HG03159 (cell line): ENCODE results near the gene EIF5A2.

ENCODE experiments used
- ATAC-seq: cut with Tn5 transposase; IDR thresholded peaks from one replicate; pipeline ENCODE4 v1.9.1; 2021; ENCODE audit warnings: mild to moderate bottlenecking, moderate library complexity; ENCODE audit not compliant: unreplicated experiment

EIF5A2 gene

DNA sequence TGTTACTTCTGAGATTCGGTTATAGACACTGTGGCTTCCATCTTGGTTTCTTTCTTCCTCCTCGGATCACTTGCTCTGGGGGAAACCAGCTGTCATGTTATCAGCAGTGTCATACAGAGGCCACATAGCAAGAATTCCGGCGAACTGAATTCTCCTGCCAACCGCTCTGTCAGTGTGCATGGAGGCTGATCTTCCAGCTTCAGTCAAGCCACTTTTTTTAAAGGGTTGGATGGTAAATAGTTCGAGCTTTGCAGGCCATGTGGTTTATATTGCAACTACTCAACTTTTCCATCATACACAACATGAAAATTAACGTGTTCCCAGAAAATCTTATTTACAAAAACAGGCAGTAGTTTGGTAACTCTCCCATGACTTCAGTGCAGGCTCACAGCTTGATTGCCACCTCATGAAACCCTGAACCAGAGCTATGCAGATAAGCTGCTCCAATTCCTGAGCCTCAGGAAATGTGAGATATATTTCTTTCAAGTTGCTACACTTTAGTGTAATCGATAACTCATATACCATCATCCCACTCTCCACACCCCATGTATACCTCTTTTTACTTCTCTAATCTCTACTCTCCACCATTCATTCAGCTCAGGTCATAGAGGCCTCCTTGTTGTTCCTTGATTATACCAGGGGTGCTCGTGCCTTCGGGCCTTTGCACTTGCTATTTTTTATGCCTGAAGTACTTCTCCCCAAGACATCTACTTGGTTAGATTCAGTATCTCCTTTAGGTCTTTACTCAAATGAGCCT lies 45.6 kb downstream of the EIF5A2 start:
- no peak for ATAC-seq

DNA sequence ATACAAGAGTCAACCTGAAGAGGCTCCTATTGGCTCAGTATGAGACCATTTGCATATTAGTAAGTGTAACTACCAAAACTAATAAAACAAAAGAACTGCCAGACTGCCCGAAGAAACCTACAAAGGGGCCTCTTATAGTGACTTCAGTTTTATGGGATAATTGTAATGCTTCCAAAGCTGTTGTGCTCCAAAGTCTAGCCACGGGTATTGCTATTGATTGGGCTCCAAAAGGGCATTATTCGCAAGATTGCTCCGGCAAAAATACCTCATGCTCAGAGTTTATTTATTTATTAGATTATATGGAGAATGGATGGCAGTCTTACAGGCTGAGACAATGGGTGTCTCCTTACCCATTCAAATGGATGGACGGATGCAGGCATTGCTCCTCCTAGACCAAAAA lies 49.8 kb downstream of the EIF5A2 start:
- ATAC-seq, result no peak

DNA sequence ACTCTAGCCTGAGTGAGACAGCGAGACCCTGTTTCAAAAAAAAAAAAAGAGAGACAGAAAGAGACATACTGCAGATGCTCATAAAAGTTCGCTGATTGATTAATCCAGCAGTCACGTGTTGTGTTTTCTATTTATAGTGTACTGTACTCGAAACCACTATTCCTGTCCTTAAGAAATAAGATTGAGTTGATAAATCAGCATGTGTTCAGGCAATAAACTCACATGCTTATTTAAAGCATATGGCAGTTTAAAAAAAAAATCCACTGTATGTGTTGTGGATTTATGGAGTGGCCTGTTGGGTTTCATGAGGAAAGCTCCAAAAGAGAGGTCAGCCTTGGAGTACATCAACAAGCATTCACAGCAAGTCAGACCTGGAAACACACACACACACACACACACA lies 56.1 kb downstream of the EIF5A2 start:
- ATAC-seq, result no peak

DNA sequence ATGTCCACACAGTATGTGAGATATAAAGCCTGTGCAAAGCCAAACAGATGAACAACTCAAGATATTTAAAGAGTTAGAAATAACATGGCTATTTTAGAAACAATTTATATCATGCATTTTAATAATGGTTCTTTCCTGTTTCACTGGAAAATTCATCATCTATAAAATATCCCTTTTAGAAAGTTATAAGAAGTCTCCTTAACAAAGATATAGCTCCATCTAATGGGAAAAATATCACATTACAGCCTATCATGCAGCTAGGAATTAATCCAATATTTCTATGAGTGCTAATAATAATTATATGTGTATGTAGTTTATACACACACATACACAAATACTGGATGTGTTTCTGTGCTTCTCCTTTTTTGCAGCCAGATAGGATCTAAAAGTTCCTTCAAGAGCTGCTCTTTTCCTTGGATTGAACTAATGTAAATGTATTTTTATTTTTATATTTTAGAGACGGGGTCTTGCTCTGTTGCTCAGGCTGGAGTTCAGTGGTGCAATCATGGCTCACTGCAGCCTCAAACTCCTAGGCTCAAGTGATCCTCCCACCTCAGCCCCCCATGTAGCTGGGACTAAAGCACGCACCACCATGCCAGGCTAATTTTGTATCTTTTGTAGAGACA lies 60.0 kb downstream of the EIF5A2 start:
- ATAC-seq, result no peak

DNA sequence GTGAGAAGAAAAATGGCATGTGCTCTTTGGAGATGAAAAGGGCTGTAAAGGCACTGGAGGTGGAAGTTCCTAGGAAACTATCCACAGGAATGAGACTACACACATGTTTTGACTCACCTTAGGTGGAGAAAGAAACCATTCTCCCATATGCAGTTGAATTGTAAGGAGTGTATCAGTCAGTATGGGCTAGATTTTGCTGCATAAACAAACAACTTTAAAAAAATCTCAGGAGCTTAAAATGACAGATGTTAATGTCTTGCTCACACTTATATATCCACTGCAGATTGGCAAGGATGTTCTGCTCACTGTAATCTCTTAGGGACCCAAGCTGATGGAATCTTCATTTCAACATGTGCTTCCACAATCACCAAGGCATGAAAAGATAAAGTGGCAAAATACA lies 64.1 kb downstream of the EIF5A2 start:
- ATAC-seq, result no peak

DNA sequence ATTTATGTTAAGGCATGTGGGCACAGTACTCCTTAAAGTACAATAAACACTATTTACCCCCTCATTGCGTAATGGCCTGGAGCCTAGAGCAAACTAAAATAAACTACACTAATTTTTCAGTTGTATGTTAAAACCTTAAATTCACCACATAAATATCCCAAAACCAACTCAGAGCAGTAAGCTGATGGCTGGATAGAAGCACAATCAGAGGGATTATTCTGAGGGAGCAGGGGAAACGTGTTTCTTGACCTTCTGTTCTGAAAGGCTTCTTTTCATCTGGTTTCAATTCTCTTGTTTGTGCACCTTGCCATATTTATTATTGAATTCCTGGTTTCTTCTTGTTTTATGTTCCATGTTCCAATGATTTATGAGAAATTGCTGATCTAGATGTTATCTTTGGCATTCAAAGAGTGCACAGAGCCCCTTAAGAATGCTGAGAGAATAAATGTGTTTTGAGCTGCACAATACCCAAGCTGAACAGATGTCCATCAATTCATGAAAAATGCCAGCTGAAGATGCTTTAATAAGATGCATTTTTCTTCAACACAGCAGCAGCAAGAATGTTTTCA lies 68.1 kb downstream of the EIF5A2 start:
- no peak for ATAC-seq

DNA sequence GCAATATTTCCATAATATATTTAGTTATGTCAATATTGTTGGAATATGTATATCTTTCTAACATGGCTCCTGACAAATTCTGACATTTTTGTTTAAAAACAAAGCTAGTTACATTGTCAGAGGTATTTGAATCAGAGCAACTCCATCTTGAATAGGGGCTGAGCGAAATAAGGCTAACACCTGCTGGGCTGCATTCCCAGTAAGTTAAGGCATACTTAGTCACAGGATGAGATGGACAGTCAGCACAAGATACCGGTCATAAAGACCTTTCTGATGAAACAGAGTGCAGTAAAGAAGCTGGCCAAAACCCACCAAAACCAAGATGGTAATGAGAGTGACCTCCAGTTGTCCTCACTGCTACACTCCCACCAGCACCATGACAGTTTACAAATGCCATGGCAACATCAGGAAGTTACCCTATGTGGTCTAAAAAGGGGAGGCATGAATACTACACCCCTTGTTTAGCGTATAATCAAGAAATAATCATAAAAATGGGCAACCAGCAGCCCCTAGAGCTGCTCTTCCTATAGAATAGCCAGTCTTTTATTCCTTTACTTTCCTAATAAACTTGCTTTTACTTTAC lies 68.8 kb downstream of the EIF5A2 start:
- ATAC-seq, result no peak
